Mesenchymal stem cell (in vitro differentiated cells and primary cell): ENCODE measurements around the gene ZFYVE28.

Source experiments
- DNase-seq: peaks from one replicate; pipeline ENCODE4 v3.0.0-alpha.2; 2013
- H2AFZ ChIP-seq: one replicate; pipeline ENCODE4 v1.6.1; 2013; ENCODE audit warnings: low read depth, mild to moderate bottlenecking, control low read depth, inconsistent platforms, low read length, moderate library complexity
- H2AK5ac ChIP-seq: 2 replicates; pipeline ENCODE4 v1.6.1; 2013; ENCODE audit warnings: low read length, moderate library complexity, mild to moderate bottlenecking, inconsistent platforms; ENCODE audit not compliant: severe bottlenecking
- H2BK120ac ChIP-seq: one replicate; pipeline ENCODE4 v1.6.1; 2013; ENCODE audit warnings: low read depth, mild to moderate bottlenecking, inconsistent platforms, low read length, moderate library complexity
- H2BK12ac ChIP-seq, 2 experiments: one replicate each; pipeline ENCODE4 v1.6.1; 2013; ENCODE audit warnings: inconsistent platforms in 2 of 2, low read length in 2 of 2, mild to moderate bottlenecking in 2 of 2, moderate library complexity in 2 of 2, control low read depth in 1 of 2
- H2BK15ac ChIP-seq: one replicate; pipeline ENCODE4 v1.6.1; 2013; ENCODE audit warnings: mild to moderate bottlenecking, low read depth, inconsistent platforms; ENCODE audit not compliant: poor library complexity, severe bottlenecking
- H2BK5ac ChIP-seq: 2 replicates; pipeline ENCODE4 v1.6.1; 2013; ENCODE audit warnings: low read depth, mild to moderate bottlenecking, low read length, control low read depth, inconsistent platforms; ENCODE audit not compliant: poor library complexity, severe bottlenecking
- H3K14ac ChIP-seq, 2 experiments: one replicate each; pipeline ENCODE4 v1.6.1; 2013; ENCODE audit warnings: inconsistent platforms in 2 of 2, low read length in 2 of 2, control low read depth in 1 of 2, mild to moderate bottlenecking in 1 of 2, moderate library complexity in 1 of 2
- H3K18ac ChIP-seq, 2 experiments: one replicate each; pipeline ENCODE4 v1.6.1; 2013; ENCODE audit warnings: inconsistent platforms in 2 of 2, low read length in 2 of 2, control low read depth in 1 of 2, low read depth in 1 of 2, mild to moderate bottlenecking in 1 of 2
- H3K23ac ChIP-seq, 2 experiments: one replicate each; pipeline ENCODE4 v1.6.1; 2013; ENCODE audit warnings: inconsistent platforms in 2 of 2, low read length in 2 of 2, mild to moderate bottlenecking in 2 of 2, moderate library complexity in 2 of 2, control low read depth in 1 of 2
- H3K27ac ChIP-seq: 2 replicates; pipeline ENCODE4 v1.5.1; 2013; ENCODE audit warnings: mild to moderate bottlenecking, moderate library complexity, low read length, control low read depth, inconsistent platforms; ENCODE audit not compliant: poor library complexity, severe bottlenecking
- H3K27me3 ChIP-seq, 2 experiments: 2 replicates each; pipeline versions ENCODE4 v1.6.1 to v1.7.0; 2013; ENCODE audit warnings: low read length in 2 of 2, mild to moderate bottlenecking in 2 of 2, moderate library complexity in 2 of 2, control low read depth in 1 of 2, inconsistent platforms in 1 of 2; ENCODE audit not compliant: control insufficient read depth in 1 of 2, insufficient read depth in 1 of 2
- H3K36me3 ChIP-seq, 2 experiments: 2 replicates each; pipeline versions ENCODE4 v1.6.1 to v1.7.0; 2013; ENCODE audit warnings: low read length in 2 of 2, control low read depth in 1 of 2, inconsistent platforms in 1 of 2, low read depth in 1 of 2, mild to moderate bottlenecking in 1 of 2; ENCODE audit not compliant: insufficient read depth in 2 of 2, control insufficient read depth in 1 of 2
- H3K4ac ChIP-seq, 2 experiments: one replicate each; pipeline ENCODE4 v1.6.1; 2013; ENCODE audit warnings: inconsistent platforms in 2 of 2, low read length in 2 of 2, mild to moderate bottlenecking in 2 of 2, moderate library complexity in 2 of 2, control low read depth in 1 of 2, low read depth in 1 of 2
- H3K4me1 ChIP-seq: 2 replicates; pipeline ENCODE4 v1.6.1; 2013; ENCODE audit warnings: low read depth, low read length, control low read depth; ENCODE audit not compliant: control insufficient read depth, insufficient read depth
- H3K4me2 ChIP-seq: 2 replicates; pipeline ENCODE4 v1.6.1; 2013; ENCODE audit warnings: low read length, mild to moderate bottlenecking, inconsistent platforms; ENCODE audit not compliant: poor library complexity, severe bottlenecking
- H3K4me3 ChIP-seq, 2 experiments: 2 replicates each; pipeline versions ENCODE4 v1.5.1 to v1.7.0; 2013; ENCODE audit warnings: low read length in 2 of 2, mild to moderate bottlenecking in 2 of 2, control low read depth in 1 of 2, low read depth in 1 of 2; ENCODE audit not compliant: insufficient read depth in 1 of 2
- H3K79me1 ChIP-seq: replicated peaks from 2 replicates; pipeline ENCODE4 v1.6.1; 2013; ENCODE audit warnings: mild to moderate bottlenecking, control low read depth, low read length, inconsistent platforms; ENCODE audit not compliant: poor library complexity, severe bottlenecking
- H3K9ac ChIP-seq: 2 replicates; pipeline ENCODE4 v1.7.0; 2013; ENCODE audit warnings: mild to moderate bottlenecking, low read length, moderate library complexity
- H3K9me3 ChIP-seq: 2 replicates; pipeline ENCODE4 v1.7.0; 2013; ENCODE audit warnings: mild to moderate bottlenecking, low read length; ENCODE audit not compliant: control insufficient read depth
- H4K8ac ChIP-seq: one replicate; pipeline ENCODE4 v1.6.1; 2013; ENCODE audit warnings: inconsistent platforms, mild to moderate bottlenecking, low read length, moderate library complexity
- H4K91ac ChIP-seq: one replicate; pipeline ENCODE4 v1.6.1; 2013; ENCODE audit warnings: mild to moderate bottlenecking, low read length, inconsistent platforms
- WGBS: methylation state at CpG from one replicate; pipeline ENCODE4 v1.1.7; 2013; ENCODE audit warnings: mixed read lengths; 5-methylcytosine and 5-hydroxymethylcytosine counted together

ZFYVE28 gene

DNA sequence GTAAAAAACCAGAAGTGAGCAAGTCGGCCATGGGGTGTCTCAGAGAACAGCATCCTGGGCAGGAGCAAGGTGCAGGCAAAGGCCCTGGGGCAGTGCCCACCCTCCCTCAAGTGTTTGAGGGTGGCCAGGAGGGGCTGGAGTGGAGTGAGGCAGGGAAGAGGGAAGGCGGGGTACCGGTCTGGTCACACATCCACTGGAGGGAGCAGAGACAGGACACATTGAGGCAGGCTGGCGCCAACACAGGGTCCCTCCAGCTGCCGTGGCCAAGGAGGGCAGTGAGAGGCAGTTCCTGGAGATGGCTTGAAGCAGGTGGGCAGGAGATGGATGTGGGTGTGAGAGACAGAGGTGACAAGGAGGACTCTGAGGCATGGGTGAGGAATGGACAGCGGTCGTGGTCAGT, 30.1 kb upstream of the ZFYVE28 start:
- no peaks in the 10 kb centered on the region for H3K36me3 ChIP-seq
- no peak overlapping the region for H3K4me3 ChIP-seq
- 88% methylated on average over 7 of the region's 7 CpGs for WGBS
- no peak overlapping the region for H4K91ac ChIP-seq
- no peak overlapping the region for H2BK12ac ChIP-seq
- no peak overlapping the region for H3K27ac ChIP-seq
- no peak overlapping the region for H2BK5ac ChIP-seq
- no peak overlapping the region for H4K8ac ChIP-seq
- no peak overlapping the region for H3K14ac ChIP-seq
- no peak for DNase-seq
- no peak overlapping the region for H3K9ac ChIP-seq
- H3K4me1 ChIP-seq: no peaks in the 10 kb centered on the region
- no peak overlapping the region for H3K18ac ChIP-seq
- no peaks in the 10 kb centered on the region for H3K9me3 ChIP-seq
- no peak overlapping the region for H3K4ac ChIP-seq
- H2BK120ac ChIP-seq: no peak overlapping the region
- H3K23ac ChIP-seq: no peak overlapping the region
- no peak overlapping the region for H2BK15ac ChIP-seq
- peaks cover 23 to 48% of the 10 kb centered on the region in 2 experiments for H3K27me3 ChIP-seq
- no peak overlapping the region for H3K4me2 ChIP-seq
- no peak overlapping the region for H2AFZ ChIP-seq
- H3K79me1 ChIP-seq: no peaks in the 10 kb centered on the region
- H2AK5ac ChIP-seq: no peak overlapping the region

DNA sequence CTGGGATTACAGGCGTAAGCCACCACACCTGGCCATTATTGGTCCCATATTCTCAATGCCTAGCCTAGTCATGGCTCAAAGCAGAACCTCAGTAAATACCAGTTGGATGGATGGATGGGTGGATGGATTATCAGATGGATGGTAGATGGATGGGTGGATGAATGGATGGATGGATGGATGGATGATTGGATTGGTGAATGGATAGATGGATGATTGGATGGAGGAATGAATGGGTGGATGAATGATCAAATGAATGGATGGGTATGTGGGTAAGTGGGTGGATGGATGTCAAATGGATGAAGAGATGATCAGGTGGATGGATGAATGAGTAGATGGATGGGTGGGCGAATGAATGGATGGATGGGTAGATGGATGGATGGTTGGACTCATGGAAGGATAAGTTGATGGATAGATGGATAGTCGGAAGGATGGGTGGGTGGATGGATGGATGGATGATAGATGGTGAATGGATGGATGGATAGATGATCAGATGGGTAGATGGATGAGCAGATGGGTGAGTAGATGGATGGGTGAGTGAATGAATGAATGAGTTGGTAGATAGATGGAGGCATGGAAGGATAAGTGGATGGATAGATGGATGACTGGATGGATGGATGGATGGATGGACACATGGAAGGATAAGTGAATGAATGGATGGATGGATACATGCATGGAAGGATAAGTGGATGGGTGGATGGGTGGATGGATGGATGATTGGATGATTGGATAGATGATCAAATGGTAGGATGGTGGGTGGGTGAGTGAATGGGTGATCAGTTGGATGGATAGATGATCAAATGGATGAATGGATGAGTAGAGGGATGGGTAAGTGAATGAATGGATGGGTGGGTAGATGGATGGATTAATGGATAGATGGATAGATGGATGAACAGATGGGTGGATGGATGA, 28.5 kb upstream of the ZFYVE28 start:
- Histone ChIP-seq H2AK5ac (no peak overlapping the region), H3K9ac (no peak overlapping the region), H3K4me3 (no peak overlapping the region), H3K4ac (no peak overlapping the region), H2BK5ac (no peak overlapping the region), H2BK12ac (no peak overlapping the region), H3K4me2 (no peak overlapping the region), H3K18ac (no peak overlapping the region), H3K4me1 (peaks cover under 1% of the 10 kb centered on the region), H3K36me3 (no peaks in the 10 kb centered on the region), H4K91ac (no peak overlapping the region), H3K27ac (no peak overlapping the region), H3K27me3 (peaks cover 23 to 52% of the 10 kb centered on the region in 2 experiments), H3K79me1 (no peaks in the 10 kb centered on the region), H2BK15ac (no peak overlapping the region), H3K14ac (no peak overlapping the region), H4K8ac (no peak overlapping the region), H2AFZ (no peak overlapping the region), H3K9me3 (no peaks in the 10 kb centered on the region), H2BK120ac (no peak overlapping the region), H3K23ac (no peak overlapping the region)
- DNase-seq: no peak
- 76% methylated on average over 3 of the region's 3 CpGs for WGBS

DNA sequence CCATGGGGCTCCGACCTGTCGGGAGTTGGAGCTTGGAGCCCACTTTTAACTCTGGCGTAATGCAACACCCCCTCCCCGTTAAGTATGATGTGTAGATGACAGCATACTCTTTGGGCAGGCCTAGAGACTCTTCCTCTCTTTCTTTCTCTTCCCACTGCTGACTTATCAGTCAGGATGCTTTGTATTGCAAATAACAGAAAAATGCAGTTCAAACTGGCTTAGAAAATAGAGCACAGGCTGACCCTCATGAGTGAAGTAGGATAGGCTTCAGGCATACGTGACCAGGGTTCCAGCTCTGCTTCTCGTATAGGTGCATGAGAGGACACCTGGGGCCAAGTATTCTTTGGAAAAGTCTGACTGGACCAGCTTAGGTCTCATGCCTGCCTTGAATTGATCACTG, 27.1 kb upstream of the ZFYVE28 start:
- Histone ChIP-seq H3K4me2 (no peak overlapping the region), H3K4me1 (peaks cover 2% of the 10 kb centered on the region), H3K9ac (no peak overlapping the region), H2BK5ac (no peak overlapping the region), H3K9me3 (no peaks in the 10 kb centered on the region), H3K27me3 (peaks cover 14 to 44% of the 10 kb centered on the region in 2 experiments), H3K27ac (no peak overlapping the region), H2AFZ (no peak overlapping the region), H3K4ac (no peak overlapping the region), H3K79me1 (no peaks in the 10 kb centered on the region), H3K23ac (no peak overlapping the region), H3K4me3 (no peak overlapping the region), H4K8ac (no peak overlapping the region), H4K91ac (no peak overlapping the region), H2BK12ac (no peak overlapping the region), H3K14ac (no peak overlapping the region), H2BK120ac (no peak overlapping the region), H3K18ac (no peak overlapping the region), H3K36me3 (no peaks in the 10 kb centered on the region), H2BK15ac (no peak overlapping the region), H2AK5ac (no peak overlapping the region)
- WGBS: 95% methylated on average over 4 of the region's 6 CpGs
- no peak for DNase-seq

DNA sequence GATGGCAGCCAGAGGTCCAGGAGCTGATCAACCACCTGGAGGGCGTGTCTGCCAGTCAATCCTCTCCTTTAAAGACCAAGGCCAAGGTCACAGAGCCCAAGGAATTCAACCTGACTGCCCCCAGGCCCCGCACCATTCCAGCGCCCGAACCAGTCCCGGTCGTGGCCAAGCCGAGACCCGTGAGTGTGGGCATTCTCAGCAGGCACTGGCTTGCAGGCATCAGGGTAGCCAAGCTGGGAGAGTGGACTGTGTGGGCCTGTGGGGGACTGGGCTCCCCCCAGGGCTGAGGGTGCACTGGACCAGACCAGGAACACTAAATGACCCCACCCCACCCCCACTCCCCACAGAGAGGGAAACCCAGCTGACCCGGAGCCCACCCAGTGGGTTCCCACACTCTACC, 26.7 kb upstream of the ZFYVE28 start:
- no peak overlapping the region for H4K91ac ChIP-seq
- H3K18ac ChIP-seq: no peak overlapping the region
- H2BK5ac ChIP-seq: no peak overlapping the region
- no peak overlapping the region for H3K4me3 ChIP-seq
- no peak overlapping the region for H3K14ac ChIP-seq
- no peak for DNase-seq
- no peak overlapping the region for H2AFZ ChIP-seq
- H3K4ac ChIP-seq: no peak overlapping the region
- peaks cover 10 to 44% of the 10 kb centered on the region in 2 experiments for H3K27me3 ChIP-seq
- no peak overlapping the region for H3K9ac ChIP-seq
- H2BK120ac ChIP-seq: no peak overlapping the region
- H3K27ac ChIP-seq: no peak overlapping the region
- no peak overlapping the region for H2BK15ac ChIP-seq
- H3K36me3 ChIP-seq: no peaks in the 10 kb centered on the region
- H3K4me1 ChIP-seq: peaks cover 2% of the 10 kb centered on the region
- no peaks in the 10 kb centered on the region for H3K9me3 ChIP-seq
- H3K23ac ChIP-seq: no peak overlapping the region
- H3K4me2 ChIP-seq: no peak overlapping the region
- WGBS: over 99% methylated on average over 9 of the region's 9 CpGs
- no peak overlapping the region for H2BK12ac ChIP-seq
- no peak overlapping the region for H2AK5ac ChIP-seq
- H4K8ac ChIP-seq: no peak overlapping the region
- H3K79me1 ChIP-seq: no peaks in the 10 kb centered on the region
